Stimulated activated CD8-positive, alpha-beta memory T cell treated with anti-CD3 and anti-CD28 coated beads, Interleukin-12 subunit alpha, Interleukin-12 subunit beta, amount 100 ng/mL, for 24 hours (primary cell): Measurements from ENCODE around the gene ABCC6.
"Not testable (repeated sequence)": the region's sequence is repeated elsewhere in the genome, so short reads cannot be mapped to it uniquely, and the experiment has no call there.

Source experiments
- DNase-seq: peaks from one replicate; pipeline ENCODE4 v3.0.0-alpha.2; 2020; ENCODE audit errors: extremely low read depth

ABCC6 gene

DNA sequence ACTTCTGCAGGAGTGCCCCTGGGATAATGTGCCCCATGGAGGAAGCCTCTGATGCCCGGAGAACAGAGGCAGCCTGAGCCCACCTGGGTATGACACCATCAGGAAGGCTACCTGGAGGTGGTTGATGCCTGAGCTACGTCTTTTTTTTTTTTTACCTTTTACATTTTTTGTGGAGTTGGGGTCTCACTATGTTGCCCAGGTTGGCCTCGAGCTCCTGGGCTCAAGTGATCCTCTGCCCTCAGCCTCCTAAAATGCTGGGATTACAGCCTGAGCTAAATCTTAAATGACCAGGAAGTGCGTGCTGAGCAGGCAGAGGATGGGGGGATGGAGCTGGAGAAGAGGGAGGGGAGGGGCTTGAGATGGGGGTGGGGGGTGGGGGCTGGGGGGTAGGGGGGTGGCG lies 32.7 kb downstream of the ABCC6 start:
- no peak for DNase-seq

DNA sequence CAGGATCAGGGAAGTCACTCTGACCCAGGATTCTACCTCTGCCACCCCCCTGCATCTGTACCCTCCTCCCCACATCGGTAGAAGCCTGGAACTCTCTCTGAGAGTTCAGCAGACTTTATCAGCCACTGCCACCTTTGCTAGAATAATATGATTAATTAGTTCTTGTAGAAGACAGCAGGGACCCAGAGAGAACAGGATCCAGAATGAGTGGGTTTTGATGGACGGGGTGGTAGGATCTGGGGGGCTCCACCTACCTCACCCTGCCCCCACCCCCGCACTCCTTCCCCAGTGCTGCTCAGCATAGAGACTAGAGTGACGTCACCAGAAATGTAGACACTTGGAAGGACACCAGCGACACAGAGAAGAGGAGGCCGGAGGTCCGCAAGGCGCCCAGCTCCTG lies 33.5 kb downstream of the ABCC6 start:
- DNase-seq, result no peak

DNA sequence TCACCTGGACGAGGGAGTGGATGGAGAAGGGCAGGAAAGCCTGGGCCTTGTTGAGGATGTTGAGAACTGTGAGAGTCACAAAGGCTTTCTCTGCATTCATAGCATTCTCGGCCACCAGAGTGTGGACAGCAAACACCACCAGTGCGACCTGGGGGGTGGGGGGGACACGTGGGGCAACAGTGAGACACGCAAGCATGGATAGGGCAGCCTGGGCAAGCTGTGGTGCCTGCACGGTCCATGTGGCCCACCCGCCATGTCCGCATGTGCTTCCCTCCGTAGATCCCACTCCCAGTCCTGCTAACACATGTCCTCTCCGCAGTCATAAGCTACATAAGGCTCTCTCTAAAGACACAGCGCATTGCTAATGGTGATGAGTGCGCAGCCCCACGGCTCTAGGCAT lies 34.5 kb downstream of the ABCC6 start:
- DNase-seq, result no peak

DNA sequence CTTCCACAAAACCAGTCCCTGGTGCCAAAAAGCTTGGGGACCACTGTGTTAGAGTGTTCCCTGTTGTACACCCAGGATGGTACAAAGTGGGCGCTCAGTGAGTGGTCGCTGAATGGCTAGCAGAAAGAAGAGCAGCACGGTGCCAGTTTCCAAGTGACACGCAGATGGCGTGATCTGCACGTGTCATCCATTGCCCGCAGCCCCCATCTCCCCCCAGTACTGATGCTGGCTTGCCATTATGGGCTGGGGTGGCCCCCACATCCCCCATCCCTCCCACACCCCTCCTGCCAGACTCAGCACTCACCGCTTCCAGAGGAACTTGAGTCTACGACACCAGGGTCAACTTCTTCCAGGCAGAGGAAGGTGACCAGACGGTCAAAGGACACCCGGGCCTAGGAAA lies 36.5 kb downstream of the ABCC6 start:
- DNase-seq, result no peak

DNA sequence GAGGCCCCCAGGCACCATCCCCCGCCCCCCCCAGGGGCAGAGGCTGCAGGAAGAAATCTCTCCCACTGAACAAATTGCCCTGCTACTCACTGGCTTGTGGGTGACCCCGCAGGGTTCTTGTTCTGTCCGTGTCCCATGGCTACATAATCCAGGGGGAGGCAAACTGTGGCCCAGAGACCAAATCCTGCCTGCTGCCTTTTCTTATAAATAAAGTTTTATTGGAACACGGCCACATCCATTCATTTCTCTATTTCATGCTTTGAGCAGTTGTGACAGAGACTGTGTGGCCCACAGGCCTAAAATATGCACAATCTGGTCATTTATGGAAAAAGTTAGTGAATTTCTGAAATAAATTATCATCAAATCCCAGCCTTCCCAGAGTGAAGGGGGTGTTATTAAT lies 38.2 kb downstream of the ABCC6 start:
- no peak for DNase-seq

DNA sequence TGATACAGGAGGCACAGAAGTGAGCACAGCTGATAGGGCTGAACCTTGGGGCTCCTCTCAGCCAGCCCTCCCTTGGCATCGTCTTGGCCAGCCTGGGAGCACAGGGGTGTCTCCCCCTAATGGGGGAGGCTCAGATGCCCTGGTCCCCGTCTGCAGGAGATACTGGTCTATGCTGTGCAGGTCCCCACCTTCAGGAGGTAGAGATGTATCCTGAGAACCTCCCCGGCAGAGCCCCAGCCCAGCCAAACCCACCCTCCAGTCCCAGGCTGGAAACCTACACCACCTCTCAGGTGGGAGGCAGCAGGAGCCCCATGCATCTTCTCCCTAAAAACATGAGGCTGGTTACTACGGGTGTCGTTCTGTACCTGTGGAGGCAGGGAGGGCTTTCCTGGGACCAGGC lies 38.7 kb downstream of the ABCC6 start:
- DNase-seq, result no peak

DNA sequence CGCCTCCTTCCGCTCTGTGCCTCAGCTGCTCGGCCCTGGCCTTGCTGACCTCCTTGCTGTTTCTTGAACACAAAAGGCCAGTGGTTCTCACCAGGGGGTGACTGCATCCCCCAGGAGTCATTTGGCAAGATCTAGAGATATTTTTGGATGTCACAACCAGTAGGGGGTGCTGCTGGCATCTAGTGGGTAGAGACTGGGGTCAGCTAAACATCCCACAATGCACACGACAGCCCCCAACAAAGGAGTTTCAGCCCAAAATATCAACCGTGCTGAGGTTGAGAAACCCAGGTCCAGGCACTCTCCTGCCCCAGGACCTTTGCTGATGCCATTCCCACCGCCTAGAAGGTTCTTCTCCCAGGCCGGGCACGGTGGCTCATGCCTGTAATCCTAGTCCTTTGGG lies 39.7 kb downstream of the ABCC6 start:
- no peak for DNase-seq

DNA sequence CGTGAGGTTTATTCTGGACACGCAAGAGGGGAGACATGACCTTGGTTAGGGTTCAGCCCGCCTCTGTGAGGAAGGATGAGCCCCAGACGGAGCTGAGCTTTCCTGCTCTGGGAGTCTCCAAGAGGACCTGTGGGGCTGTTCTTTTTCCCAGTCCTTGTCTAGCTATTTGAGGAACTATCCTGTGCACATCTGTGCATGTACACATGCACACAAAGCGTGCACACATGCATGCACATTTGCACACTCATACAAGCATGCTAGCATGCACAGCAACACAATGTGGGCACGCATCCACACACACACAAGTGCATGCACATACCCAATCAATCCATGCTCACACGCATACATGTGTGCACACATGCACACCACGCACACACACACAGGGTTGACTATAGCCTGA lies 40.4 kb downstream of the ABCC6 start:
- DNase-seq, result no peak

DNA sequence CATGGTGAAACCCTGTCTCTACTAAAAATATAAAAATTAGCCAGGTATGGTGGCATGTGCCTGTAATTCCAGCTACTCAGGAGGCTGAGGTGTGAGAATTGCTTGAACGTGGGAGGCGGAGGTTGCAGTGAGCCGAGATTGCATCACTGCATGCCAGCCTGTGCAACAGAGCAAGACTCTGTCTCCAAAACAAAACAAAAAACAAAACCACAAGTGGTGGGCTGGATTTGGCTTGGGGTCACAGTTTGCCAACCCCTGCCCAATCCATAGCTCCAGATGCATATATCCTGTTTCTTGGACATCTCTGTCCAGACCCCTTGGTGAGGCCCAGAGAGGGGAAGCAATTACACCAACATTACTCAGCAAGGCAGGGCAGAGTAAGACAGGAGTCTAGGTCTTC lies 41.5 kb downstream of the ABCC6 start:
- DNase-seq, result not testable (repeated sequence)

DNA sequence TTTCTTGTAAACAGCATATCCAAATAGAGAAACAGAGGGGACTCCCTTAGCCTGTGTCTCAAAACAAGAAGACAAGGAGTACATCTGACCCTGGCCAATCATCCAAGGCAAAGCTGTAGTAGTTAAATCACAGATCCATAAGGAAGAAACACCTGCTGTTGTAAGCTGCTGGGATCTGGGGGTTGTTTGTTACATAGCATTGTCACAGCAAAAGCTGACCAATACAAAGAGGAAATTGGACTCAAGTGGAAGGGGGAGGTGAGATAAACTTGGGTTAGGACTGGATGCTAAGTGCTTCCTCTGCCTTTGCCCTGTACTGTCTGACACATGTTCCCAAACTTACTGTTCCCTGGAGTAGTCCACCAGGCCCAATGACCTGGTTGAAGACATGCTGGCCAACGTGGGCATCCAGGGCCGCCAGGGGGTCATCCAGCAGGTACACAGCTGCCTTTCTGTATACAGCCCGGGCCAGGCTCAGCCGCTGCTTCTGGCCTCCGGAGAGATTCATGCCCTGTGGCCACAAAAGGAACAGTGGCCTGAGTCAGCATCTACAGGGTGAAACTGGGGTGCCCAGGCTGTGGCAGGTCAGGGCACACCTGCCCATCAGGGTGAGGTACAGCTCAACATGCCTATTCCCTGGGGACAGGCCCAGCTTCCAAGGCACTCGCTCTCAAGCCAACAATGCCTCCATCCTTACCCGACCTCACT lies 44.7 kb downstream of the ABCC6 start:
- no peak for DNase-seq

DNA sequence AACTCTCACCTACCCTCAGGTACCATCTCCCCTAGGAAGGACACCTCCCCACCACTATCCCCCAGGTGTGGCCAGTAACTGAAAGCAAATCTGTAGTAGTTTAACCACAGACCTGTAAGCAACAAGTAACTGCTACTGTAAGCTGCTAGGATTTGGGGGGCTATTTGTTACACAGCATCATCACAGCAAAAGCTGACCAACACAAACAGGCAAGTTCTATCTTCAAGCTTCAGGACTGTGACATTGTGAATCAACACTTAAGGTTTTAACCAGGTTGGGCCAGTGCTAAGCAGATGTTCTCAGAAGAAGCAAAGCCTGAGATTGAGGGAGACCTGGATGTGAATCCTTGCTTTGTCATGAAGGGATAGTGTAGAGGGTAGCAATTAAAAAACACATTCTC lies 47.0 kb downstream of the ABCC6 start:
- DNase-seq, result no peak

DNA sequence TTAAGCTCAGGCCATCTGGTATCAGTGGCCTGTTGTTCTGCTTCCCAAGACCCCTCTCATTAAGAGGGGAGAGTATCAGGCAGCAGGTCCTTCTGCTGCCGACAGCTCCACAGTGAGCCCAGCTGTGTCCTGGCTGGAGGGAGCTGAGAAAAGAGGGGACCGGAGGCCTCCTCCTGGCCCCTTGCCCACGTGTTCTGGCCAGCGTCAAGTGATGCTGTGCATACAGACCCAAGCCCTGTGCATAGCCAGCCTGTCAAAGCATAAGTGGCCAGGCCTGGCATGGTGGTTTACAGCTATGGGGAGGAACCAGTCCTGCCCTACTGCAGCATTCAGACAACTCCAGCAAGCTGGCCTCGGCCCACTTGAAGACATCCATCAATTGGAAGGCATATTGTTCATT lies 48.0 kb downstream of the ABCC6 start:
- DNase-seq, result no peak

DNA sequence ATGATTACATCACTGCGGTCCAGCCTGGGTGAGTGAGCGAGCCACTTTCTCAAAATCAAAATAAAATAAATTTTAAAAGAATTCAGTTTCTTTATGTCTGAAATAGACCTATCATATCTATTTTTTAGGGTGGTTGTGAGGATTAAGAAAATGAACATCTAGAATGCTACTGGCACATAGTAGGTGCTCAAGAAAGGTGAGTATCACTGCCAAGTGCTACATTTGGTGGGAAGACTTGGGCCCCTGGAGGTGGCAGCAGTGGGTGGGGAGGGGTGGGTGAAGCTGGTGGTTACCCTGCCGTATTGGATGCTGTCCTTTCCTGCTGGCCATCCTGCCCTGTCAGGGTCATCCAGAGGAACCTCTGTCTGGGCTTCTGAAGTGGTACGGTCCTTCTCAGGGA lies 50.3 kb downstream of the ABCC6 start:
- DNase-seq, result no peak

DNA sequence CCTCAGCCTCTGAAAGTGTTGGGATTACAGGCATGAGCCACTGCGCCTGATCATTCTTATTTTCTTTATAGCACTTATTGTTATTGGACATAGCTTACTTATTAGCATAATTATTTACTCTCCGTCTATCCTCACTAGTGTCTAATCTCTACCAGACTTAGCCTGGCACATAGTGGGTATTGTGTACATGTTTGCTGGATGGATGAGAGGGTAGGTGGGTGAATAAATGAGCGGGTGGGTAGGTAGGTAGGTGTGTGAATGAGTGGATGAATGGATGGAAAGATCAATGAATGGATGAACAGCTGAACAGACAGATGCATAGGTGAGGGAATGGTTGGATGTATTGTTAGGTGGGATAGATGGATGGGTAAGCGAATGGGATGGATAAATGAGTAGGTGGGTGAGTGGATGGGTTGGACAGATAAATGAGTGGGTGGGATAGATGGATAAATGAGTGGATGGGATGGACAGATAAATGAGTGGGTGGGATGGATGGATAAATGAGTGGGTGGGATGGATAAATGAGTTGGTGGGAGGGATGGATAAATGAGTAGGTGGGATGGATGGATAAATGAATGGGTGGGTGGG lies 51.9 kb downstream of the ABCC6 start:
- DNase-seq, result no peak

DNA sequence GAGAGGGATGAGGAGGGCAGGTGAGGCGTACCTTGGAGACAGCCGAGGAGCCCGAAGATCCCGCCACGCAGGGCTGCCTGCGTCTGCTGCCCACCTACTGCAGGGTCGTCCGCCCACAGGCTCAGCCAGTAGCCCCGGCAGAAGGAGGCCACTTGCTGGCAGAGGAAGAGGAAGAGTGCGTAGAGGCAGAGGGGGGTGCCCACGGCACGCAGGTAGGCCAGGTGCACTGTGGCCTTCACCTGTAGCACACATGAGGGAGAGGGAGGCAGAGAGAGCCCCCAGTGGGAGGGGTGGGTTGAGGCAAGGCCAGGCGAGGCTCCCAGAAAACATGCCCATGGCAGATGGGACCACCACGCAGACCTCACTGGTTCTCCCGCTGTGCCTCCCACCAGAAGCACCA lies 53.7 kb downstream of the ABCC6 start:
- DNase-seq, result no peak

DNA sequence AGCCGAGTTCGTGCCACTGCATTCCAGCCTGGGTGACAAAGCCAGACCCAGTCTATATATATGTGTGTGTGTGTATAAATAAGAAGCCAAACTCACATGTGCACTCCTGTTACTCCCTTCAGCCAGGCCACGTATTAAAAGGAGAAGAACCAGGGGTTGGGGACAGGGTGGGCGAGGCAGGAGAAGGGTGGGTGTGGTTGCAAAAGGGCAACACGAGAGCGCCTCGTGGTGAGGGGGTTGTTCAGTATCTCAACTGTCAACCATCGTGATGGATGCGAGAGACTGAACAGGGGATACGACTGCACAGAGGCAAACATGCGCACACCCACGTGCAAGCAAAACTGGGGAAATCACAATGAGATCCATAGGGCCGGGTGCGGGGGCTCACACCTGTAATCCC lies 54.9 kb downstream of the ABCC6 start:
- DNase-seq, result no peak

DNA sequence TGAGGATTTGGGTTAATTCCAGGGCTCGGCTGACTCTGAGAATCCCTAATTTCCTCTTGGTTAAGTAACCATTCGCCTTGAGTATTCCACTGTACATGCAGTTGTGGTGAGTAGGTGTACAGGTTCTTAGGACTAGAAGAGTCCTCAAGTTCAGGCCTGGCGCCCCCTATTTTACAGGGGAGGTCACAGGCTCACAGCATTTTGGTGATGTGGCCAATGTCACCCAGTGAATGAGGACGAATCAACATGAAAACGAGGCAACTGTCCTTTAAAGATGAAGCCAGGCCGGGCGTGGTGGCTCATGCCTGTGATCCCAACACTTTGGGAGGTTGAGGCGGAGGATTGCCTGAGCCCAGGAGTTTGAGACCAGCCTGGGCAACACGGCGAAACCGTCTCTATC lies 55.4 kb downstream of the ABCC6 start:
- no peak for DNase-seq

DNA sequence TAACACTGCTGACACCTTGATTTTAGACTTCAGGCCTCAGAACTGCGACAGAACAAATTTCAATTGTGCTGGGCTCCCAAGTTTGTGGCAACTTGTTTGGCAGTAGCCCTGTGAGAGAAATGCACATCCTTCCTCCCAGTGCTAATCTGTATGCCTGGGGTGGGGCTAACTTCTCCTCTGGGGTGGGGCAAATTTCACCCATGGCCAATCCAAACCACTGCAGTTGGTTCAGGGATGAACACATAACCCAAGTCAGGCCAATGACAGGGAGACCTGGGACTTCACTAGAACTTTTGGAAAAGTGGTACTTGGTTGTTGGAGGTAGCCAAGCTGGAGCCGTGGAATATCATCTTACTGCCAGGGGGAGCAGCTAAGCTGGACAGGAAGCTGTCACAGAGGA lies 56.3 kb downstream of the ABCC6 start:
- DNase-seq, result no peak

DNA sequence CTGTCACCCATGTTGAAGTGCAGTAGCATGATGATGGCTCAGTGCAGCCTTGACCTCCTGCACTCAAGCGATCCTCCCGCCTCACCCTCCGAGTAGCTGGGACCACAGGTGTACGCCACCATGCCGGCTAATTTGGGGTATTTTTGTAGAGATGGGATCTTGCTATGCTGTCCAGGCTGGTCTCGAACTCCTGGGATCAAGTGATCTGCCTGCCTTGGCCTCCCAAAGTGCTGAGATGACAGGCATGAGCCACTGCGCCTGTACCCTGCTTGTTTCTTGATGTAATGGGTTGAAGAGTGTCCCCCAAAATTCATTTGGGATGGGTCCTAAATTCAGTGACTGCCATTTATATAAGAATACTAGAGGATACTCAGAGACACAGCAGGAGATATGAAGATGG lies 57.2 kb downstream of the ABCC6 start:
- no peak for DNase-seq

DNA sequence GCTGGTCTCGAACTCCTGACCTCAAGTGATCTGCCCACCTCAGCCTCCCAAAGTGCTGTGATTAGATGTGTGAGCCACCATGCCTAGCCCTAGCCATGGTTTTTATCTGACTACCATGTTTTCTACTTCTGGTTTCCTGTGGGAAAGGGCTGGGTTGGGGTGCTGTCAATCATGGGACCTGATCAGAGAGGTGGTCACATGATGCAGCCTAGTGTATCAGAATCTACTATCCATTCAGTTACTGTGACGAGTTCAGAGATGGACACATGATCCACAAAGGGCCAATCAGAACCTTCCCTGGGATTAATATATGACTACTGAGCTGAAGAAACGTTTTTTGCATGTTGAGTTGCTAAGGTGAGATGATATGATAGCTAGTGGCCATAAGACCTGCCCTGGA lies 59.1 kb downstream of the ABCC6 start:
- DNase-seq, result no peak

DNA sequence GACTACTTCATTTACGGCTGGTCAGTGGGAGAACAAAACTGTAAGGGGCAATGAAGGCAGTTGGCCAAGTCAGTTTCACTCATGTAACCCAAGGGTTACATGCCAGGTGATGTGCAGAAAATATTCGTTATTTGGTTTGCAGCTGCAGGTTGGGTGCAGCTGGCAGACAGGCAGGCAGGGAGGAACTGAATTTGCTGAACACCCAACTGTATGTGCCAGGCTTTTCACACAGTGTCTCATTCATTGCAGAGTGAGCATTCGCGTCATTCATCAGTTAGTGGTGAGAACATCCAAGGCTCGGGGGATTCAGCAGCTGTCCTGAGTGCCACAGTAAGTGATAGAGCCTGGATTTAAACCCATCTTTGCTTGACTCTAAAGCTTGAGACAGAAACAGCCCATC lies 59.7 kb downstream of the ABCC6 start:
- DNase-seq, result no peak

DNA sequence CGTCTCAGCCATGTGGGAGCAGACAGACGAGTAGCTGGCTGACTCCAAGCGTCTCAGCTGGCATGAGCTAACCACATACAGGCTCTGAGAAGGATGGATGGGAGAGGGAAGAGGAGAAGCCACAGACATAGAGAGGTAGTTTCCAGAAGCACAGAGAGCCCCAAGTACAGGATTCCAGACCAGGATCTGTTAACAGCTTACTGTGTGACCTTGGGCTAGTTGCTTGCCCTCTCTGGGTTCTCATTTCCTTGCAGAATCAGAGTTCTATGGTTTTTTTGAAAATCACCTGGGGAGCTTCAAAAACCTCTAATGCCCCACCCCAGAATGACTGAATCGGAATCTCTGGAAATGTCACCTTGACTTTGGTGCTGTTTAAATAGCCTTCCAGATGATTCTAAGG lies 60.2 kb downstream of the ABCC6 start:
- no peak for DNase-seq

DNA sequence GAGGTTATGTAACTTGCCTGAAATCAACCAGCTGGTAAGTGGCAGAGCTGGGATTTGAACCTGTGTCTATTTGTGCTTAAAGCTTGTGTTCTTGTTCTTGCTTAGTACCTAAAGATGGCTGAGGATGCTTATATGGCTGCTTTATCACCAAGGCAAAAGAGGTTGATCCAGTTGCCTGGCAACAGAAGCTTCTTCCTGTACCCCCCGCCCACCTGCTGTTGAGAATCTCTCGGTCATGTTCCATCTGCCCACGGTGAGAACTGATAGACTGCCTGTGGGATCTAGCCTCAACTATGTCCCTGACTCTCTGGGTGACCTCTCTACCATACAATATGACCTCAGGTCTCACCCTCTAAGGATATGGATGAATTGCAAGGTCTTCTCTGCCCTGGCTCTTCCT lies 60.7 kb downstream of the ABCC6 start:
- no peak for DNase-seq

DNA sequence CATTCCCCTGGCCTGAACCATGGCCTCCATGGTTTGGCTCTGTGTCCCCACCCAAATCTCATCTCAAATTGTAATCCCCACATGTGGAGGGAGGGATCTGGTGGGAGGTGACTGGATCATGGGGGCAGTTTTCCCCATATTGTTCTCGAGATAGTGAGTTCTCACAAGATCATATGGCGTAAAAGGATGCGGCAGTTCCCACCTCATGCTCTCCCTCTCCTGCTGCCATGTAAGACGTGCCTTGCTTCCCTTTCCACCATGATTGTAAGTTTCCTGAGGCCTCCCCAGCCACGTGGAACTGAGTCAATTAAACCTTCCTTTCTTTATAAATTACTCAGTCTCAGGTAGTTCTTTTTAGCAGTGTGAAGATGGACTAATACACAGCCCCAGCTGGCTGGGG lies 61.5 kb downstream of the ABCC6 start:
- not testable (repeated sequence) for DNase-seq
